SK-N-SH (cell line): ENCODE results near the gene ANKS1B. TPM values are rescaled to one million over a fixed set of nuclear protein-coding genes. Genes with fewer than 3 reads are reported as not detected.

ENCODE experiments used
- CTCF ChIA-PET: fragments of 300-600, 350-600 bp; formaldehyde crosslinking; extraction: SDS; loops from one replicate; lab custom pipeline; 2021; lab: Yijun Ruan, JAX
- POLR2A ChIA-PET: fragments of 350-600 bp; sonication (Branson Sonifier 250); formaldehyde crosslinking; extraction: SDS; loops from one replicate; lab custom pipeline; 2020; ENCODE audit warnings: antibody characterized with exemption, inconsistent platforms; lab: Yijun Ruan, JAX
- DNase-seq: peaks from one replicate; pipeline ENCODE4 v3.0.0; 2012
- H2AFZ ChIP-seq: fragments of 200-600 bp; sonication (generic); 2 replicates; pipeline ENCODE4 v1.8.1; 2016; ENCODE audit warnings: antibody characterized with exemption, mild to moderate bottlenecking, low read depth
- H3F3A ChIP-seq: fragments of 200-600 bp; sonication (generic); replicated peaks from 2 replicates; pipeline ENCODE3; 2016; ENCODE audit warnings: antibody characterized with exemption, mild to moderate bottlenecking; ENCODE audit not compliant: insufficient read depth
- H3K27ac ChIP-seq, 2 experiments: fragments of 200-500 bp in 1 of 2; fragments of 200-600 bp in 1 of 2; sonication (Bioruptor generic) in 1 of 2; sonication (generic), shearing (Covaris generic) in 1 of 2; 2 replicates each; pipeline versions ENCODE4 v1.5.1 to v1.6.1; 2014 to 2016; ENCODE audit warnings: low read depth in 2 of 2, inconsistent platforms in 1 of 2, low read length in 1 of 2, mild to moderate bottlenecking in 1 of 2, mixed read lengths in 1 of 2
- H3K27me3 ChIP-seq: fragments of 200-600 bp; sonication (generic), shearing (Covaris generic); 2 replicates; pipeline ENCODE4 v1.6.1; 2016; ENCODE audit warnings: mixed run types; ENCODE audit not compliant: insufficient read depth
- H3K36me3 ChIP-seq, 2 experiments: fragments of 200-500 bp in 1 of 2; fragments of 200-600 bp in 1 of 2; sonication (Bioruptor generic) in 1 of 2; sonication (generic) in 1 of 2; replicated peaks in 1 of 2; 2 replicates each; pipeline versions ENCODE3 to v1.5.1; 2014 to 2016; ENCODE audit warnings: low read length in 1 of 2, mild to moderate bottlenecking in 1 of 2; ENCODE audit not compliant: insufficient read depth in 2 of 2, control insufficient read depth in 1 of 2
- H3K4me1 ChIP-seq, 2 experiments: fragments of 200-500 bp in 1 of 2; fragments of 200-600 bp in 1 of 2; sonication (Bioruptor generic) in 1 of 2; sonication (generic), shearing (Covaris generic) in 1 of 2; 2 replicates each; pipeline versions ENCODE4 v1.5.1 to v1.6.1; 2014 to 2016; ENCODE audit warnings: low read depth in 1 of 2, low read length in 1 of 2, mixed run types in 1 of 2; ENCODE audit not compliant: insufficient read depth in 2 of 2, control insufficient read depth in 1 of 2
- H3K4me2 ChIP-seq: fragments of 200-600 bp; sonication (generic), shearing (Covaris generic); 2 replicates; pipeline ENCODE4 v1.6.1; 2017; ENCODE audit warnings: mixed run types
- H3K4me3 ChIP-seq, 2 experiments: fragments of 200-500 bp in 1 of 2; fragments of 200-600 bp in 1 of 2; sonication (Bioruptor generic) in 1 of 2; sonication (generic), shearing (Covaris generic) in 1 of 2; 2 replicates each; pipeline versions ENCODE4 v1.5.1 to v1.8.1; 2014 to 2016; ENCODE audit warnings: low read depth in 2 of 2, inconsistent platforms in 1 of 2, low read length in 1 of 2, mild to moderate bottlenecking in 1 of 2, mixed read lengths in 1 of 2, moderate library complexity in 1 of 2
- H3K79me2 ChIP-seq: fragments of 200-600 bp; sonication (generic); 2 replicates; pipeline ENCODE4 v1.8.1; 2017; ENCODE audit warnings: mild to moderate bottlenecking; ENCODE audit not compliant: insufficient read depth
- H3K9ac ChIP-seq: fragments of 200-600 bp; sonication (generic); 2 replicates; pipeline ENCODE4 v1.6.1; 2017; ENCODE audit warnings: mixed run types
- H3K9me2 ChIP-seq: fragments of 200-600 bp; sonication (generic); 2 replicates; pipeline ENCODE4 v1.6.1; 2017; ENCODE audit warnings: mixed run types
- H3K9me3 ChIP-seq: fragments of 200-600 bp; sonication (generic); 2 replicates; pipeline ENCODE4 v1.6.1; 2017; ENCODE audit warnings: mixed run types, mild to moderate bottlenecking, moderate library complexity
- H4K20me1 ChIP-seq: fragments of 200-600 bp; sonication (generic); 2 replicates; pipeline ENCODE4 v1.6.1; 2017; ENCODE audit warnings: mild to moderate bottlenecking, mixed run types; ENCODE audit not compliant: insufficient read depth
- ELF1 ChIP-seq: IDR thresholded peaks from 2 replicates; pipeline ENCODE4 v1.4.0; 2012
- FOXJ3 ChIP-seq: sonication (generic); formaldehyde crosslinking; IDR thresholded peaks from 2 replicates; pipeline ENCODE4 v1.5.1; 2020; ENCODE audit warnings: mild to moderate bottlenecking, missing genetic modification reagents
- JUND ChIP-seq: IDR thresholded peaks from 2 replicates; pipeline ENCODE4 v1.4.0; 2012
- MEF2A ChIP-seq: IDR thresholded peaks from 2 replicates; pipeline ENCODE4 v1.4.0; 2012; ENCODE audit warnings: low read depth, borderline replicate concordance
- MXI1 ChIP-seq: IDR thresholded peaks from 2 replicates; pipeline ENCODE4 v1.6.1; 2012; ENCODE audit warnings: mild to moderate bottlenecking, low read depth, low read length, improper control_type of control experiment
- NFIC ChIP-seq: IDR thresholded peaks from 2 replicates; pipeline ENCODE4 v1.4.0; 2012; ENCODE audit warnings: borderline replicate concordance
- POLR2AphosphoS5 ChIP-seq: IDR thresholded peaks from 2 replicates; pipeline ENCODE4 v1.6.1; 2012; ENCODE audit warnings: low read depth, low read length
- SIN3A ChIP-seq: IDR thresholded peaks from 2 replicates; pipeline ENCODE4 v1.6.1; 2012; ENCODE audit warnings: low read depth, mild to moderate bottlenecking, low read length, moderate library complexity, borderline replicate concordance
- SMC3 ChIP-seq: IDR thresholded peaks from 2 replicates; pipeline ENCODE4 v1.6.1; 2012; ENCODE audit warnings: low read depth, low read length, improper control_type of control experiment
- TAF1 ChIP-seq: IDR thresholded peaks from 2 replicates; pipeline ENCODE4 v1.6.1; 2012; ENCODE audit warnings: low read depth, mild to moderate bottlenecking, low read length, moderate library complexity, borderline replicate concordance
- TCF12 ChIP-seq: IDR thresholded peaks from 2 replicates; pipeline ENCODE4 v1.4.0; 2012
- YY1 ChIP-seq: IDR thresholded peaks from 2 replicates; pipeline ENCODE4 v1.4.0; 2012; ENCODE audit warnings: low read depth, mild to moderate bottlenecking
- WGBS: methylation state at CpG from one replicate; pipeline ENCODE4 v1.1.6; 2017; ENCODE audit warnings: low lambda C conversion rate; 5-methylcytosine and 5-hydroxymethylcytosine counted together
- polyA plus RNA-seq, 3 experiments: library from polyadenylated mRNA; depleted of rRNA; stranded (reverse); fragments of >200 nt; gene quantifications; 2 replicates each; pipeline ENCODE4 v1.2.3, GENCODE V29; 2012
- TF ChIP-seq, protein P1 (sequence below): IDR thresholded peaks from 2 replicates; pipeline ENCODE4 v1.6.1; 2012; ENCODE audit warnings: mild to moderate bottlenecking, low read depth, low read length, moderate library complexity
- TF ChIP-seq, protein P2 (sequence below): IDR thresholded peaks from 2 replicates; pipeline ENCODE4; 2012

Gene ANKS1B
- polyA plus RNA-seq, 1 of the 3 experiments (the other 2 are of a cell fraction): 1.8 TPM

DNA sequence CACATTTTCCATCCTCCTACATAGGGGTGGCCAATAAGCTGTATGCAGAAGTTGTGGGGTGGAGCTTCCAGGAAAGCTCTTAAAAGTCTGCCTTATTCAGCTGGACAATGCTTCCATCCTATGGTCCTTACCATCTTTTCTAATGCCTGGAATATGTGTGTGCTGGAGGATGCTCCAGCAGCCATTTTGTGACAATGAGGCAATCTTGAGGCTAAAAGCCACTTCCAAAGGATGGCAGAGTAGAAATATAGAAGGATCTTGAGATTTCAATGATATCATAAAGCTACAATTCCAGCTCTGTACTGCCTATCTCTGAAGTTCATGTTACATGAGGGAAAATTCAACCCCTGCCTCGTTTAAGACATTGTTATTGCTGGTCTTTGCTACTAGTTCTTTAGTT is 1244.0 kb downstream of the ANKS1B start:
- Histone ChIP-seq H4K20me1 (no peaks in the 10 kb centered on the region), H3K4me1 (peaks cover 0 to 23% of the 10 kb centered on the region in 2 experiments; a peak in 3 of 4 replicates), H3K79me2 (no peaks in the 10 kb centered on the region), H2AFZ (no peak overlapping the region), H3K9me3 (no peaks in the 10 kb centered on the region), H3K27me3 (no peaks in the 10 kb centered on the region), H3F3A (no peaks in the 10 kb centered on the region), H3K27ac (no peak overlapping the region), H3K4me3 (no peak overlapping the region), H3K9me2 (no peaks in the 10 kb centered on the region), H3K36me3 (no peaks in the 10 kb centered on the region), H3K9ac (no peak overlapping the region), H3K4me2 (no peak overlapping the region)
- POLR2A ChIA-PET: no interaction called here
- TF ChIP-seq, protein P1, sequence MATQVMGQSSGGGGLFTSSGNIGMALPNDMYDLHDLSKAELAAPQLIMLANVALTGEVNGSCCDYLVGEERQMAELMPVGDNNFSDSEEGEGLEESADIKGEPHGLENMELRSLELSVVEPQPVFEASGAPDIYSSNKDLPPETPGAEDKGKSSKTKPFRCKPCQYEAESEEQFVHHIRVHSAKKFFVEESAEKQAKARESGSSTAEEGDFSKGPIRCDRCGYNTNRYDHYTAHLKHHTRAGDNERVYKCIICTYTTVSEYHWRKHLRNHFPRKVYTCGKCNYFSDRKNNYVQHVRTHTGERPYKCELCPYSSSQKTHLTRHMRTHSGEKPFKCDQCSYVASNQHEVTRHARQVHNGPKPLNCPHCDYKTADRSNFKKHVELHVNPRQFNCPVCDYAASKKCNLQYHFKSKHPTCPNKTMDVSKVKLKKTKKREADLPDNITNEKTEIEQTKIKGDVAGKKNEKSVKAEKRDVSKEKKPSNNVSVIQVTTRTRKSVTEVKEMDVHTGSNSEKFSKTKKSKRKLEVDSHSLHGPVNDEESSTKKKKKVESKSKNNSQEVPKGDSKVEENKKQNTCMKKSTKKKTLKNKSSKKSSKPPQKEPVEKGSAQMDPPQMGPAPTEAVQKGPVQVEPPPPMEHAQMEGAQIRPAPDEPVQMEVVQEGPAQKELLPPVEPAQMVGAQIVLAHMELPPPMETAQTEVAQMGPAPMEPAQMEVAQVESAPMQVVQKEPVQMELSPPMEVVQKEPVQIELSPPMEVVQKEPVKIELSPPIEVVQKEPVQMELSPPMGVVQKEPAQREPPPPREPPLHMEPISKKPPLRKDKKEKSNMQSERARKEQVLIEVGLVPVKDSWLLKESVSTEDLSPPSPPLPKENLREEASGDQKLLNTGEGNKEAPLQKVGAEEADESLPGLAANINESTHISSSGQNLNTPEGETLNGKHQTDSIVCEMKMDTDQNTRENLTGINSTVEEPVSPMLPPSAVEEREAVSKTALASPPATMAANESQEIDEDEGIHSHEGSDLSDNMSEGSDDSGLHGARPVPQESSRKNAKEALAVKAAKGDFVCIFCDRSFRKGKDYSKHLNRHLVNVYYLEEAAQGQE: no peak
- TF ChIP-seq TAF1: no peak
- no peak for DNase-seq
- CTCF ChIA-PET: interaction anchor here (1.1 to 1.7 kb wide), 6 partner anchors 10 to 258 kb away, joined by 3 to 5 read pairs (median 3); no protein-coding TSS in a partner anchor
- WGBS: 56% methylated on average over 1 of the region's 1 CpG

DNA sequence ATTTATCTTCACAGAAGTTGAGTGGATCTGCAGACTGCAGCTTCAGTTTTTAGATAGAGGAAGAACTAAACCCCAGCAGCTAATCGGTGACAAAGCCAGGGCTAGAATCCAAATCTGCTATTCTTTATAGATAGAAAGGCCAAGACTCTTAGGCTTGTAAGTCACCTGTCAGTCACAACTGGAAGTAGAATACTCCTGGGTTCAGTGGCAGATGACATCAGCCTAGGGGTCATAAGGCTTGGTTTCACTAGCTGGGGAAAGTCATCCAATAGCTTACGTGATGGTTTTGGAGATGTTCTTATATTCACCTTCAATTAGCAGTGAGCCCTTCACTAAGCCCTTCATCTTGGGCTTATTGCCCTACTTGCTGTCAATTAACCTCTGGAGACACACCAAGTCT is 1246.2 kb downstream of the ANKS1B start:
- H3K9me3 ChIP-seq: no peaks in the 10 kb centered on the region
- POLR2A ChIA-PET: no interaction called here
- no peak for DNase-seq
- CTCF ChIA-PET: interaction anchor here (0.7 to 1.6 kb wide), 4 partner anchors 9 to 259 kb away, joined by 3 to 5 read pairs (median 4); no protein-coding TSS in a partner anchor
- H3F3A ChIP-seq: no peaks in the 10 kb centered on the region
- no peaks in the 10 kb centered on the region for H4K20me1 ChIP-seq
- H3K4me1 ChIP-seq: peaks cover 7 to 18% of the 10 kb centered on the region in 2 experiments; a peak in 3 of 4 replicates
- 94% methylated on average over 2 of the region's 2 CpGs for WGBS
- no peaks in the 10 kb centered on the region for H3K27me3 ChIP-seq
- H3K9ac ChIP-seq: no peak overlapping the region
- H3K27ac ChIP-seq: no peak overlapping the region
- TF ChIP-seq POLR2AphosphoS5 (no peak), YY1 (no peak), ELF1 (no peak), SIN3A (no peak), MXI1 (no peak), MEF2A (no peak), JUND (no peak), NFIC (no peak), SMC3 (no peak), FOXJ3 (CRISPR knock-in tag) (no peak), TCF12 (no peak)
- TF ChIP-seq, protein P2, sequence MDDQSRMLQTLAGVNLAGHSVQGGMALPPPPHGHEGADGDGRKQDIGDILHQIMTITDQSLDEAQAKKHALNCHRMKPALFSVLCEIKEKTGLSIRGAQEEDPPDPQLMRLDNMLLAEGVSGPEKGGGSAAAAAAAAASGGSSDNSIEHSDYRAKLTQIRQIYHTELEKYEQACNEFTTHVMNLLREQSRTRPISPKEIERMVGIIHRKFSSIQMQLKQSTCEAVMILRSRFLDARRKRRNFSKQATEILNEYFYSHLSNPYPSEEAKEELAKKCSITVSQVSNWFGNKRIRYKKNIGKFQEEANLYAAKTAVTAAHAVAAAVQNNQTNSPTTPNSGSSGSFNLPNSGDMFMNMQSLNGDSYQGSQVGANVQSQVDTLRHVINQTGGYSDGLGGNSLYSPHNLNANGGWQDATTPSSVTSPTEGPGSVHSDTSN: no peak
- H3K9me2 ChIP-seq: no peaks in the 10 kb centered on the region
- H3K79me2 ChIP-seq: no peaks in the 10 kb centered on the region
- H2AFZ ChIP-seq: no peak overlapping the region
- no peak overlapping the region for H3K4me2 ChIP-seq
- H3K4me3 ChIP-seq: no peak overlapping the region
- H3K36me3 ChIP-seq: peaks cover 2 to 7% of the 10 kb centered on the region in 2 experiments
